GM20000 (cell line): ENCODE data around the gene LRRC25.

Experiments
- DNase-seq: peaks from one replicate; pipeline ENCODE4 v3.0.0; 2012; ENCODE audit warnings: low spot score
- TF ChIP-seq, protein P1 (sequence below): IDR thresholded peaks from 2 replicates; pipeline ENCODE4 v1.5.1; 2012; ENCODE audit warnings: mild to moderate bottlenecking, control low read depth; ENCODE audit errors: extremely low read depth, missing control alignments

LRRC25 gene

DNA sequence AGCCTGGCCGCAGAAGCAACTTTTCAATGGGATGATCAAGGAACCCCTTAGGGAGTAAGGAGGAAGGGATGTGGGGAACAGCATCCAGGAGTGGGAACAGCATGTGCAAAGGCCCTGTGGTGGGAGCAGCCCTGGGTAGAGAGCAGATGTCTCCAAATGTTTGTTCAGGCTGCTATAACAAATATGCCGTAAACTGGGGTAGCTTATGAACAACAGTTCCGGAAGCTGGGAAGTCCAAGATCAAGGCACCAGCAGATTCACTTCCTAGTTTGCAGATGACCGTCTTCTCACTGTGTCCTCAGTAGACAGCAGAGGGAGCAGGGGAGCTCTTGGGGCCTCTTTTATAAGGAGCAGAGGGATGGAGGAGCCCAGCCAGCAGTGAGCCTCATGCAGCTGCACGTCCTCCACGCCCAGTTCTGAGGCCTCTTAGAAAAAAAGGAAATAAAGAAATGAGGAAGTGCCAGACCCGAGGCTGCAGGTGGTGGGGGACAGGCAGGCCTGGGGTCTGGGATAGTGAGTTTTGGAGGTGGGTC is 4.2 kb upstream of the LRRC25 start:
- peak; percentile 73 for DNase-seq
- TF ChIP-seq, protein P1, sequence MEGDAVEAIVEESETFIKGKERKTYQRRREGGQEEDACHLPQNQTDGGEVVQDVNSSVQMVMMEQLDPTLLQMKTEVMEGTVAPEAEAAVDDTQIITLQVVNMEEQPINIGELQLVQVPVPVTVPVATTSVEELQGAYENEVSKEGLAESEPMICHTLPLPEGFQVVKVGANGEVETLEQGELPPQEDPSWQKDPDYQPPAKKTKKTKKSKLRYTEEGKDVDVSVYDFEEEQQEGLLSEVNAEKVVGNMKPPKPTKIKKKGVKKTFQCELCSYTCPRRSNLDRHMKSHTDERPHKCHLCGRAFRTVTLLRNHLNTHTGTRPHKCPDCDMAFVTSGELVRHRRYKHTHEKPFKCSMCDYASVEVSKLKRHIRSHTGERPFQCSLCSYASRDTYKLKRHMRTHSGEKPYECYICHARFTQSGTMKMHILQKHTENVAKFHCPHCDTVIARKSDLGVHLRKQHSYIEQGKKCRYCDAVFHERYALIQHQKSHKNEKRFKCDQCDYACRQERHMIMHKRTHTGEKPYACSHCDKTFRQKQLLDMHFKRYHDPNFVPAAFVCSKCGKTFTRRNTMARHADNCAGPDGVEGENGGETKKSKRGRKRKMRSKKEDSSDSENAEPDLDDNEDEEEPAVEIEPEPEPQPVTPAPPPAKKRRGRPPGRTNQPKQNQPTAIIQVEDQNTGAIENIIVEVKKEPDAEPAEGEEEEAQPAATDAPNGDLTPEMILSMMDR, result peak; percentile 39

DNA sequence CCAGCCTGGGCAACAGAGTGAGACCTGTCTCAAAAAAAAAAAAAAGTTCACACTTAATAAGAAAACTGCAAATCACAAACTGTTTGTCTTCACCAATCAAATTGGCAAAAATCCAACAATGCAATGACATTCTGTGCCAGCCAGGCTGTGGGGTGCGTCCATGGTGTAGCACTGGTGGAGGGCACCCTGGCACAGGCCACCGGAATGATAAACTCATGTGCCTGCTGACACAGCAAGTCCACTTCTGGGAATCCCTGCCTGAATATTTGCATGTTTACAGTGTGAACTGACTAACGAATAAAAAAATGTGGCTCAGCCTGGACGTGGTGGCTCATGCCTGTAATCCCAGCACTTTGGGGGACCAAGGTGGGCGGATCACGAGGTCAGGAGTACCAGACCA is 1.6 kb upstream of the LRRC25 start:
- DNase-seq, result no peak
- TF ChIP-seq, protein P1, result no peak

DNA sequence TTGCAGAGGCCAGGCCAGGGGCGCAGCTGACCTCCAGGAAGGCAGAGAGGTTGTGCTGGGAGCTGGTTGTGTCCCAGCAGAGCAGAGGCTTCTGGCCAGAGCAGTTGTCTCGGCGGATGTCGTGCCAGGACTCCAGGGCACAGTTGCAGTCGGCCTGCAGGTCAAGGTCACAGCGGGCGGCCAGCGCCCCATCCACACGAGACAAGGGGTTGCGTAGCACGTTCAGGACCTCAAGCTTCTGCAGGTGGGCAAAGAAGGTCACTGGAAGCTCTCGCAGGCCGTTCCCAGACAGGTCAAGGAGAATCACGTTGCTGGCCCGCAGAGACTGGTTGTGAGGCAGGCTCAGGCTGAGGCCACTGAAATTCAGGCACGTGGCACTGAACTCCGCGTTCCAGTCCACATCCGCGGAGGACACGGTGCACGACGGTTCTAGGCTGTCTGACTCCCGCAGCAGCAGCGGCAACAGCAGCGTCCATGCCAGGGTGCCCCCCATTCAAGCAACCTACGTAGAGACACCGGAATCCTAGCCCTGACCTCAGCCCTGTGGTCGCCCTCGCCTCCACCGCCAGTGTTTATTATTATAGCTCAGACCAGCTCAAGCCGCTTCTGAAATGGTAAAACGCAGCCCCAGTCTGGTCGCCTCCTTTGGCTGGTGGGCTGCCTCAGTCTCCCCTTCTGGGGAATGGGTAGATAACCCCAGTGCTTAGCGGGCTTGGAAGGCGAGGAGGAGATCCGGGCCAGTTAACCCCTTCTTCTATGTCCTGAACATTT is 766 bp downstream of the LRRC25 start:
- TF ChIP-seq, protein P1, result no peak
- DNase-seq, result no peak

GRCh38 chr19:18393836-18394235 is 3.6 kb downstream of the LRRC25 start:
- TF ChIP-seq, protein P1, result no peak
- no peak for DNase-seq

DNA sequence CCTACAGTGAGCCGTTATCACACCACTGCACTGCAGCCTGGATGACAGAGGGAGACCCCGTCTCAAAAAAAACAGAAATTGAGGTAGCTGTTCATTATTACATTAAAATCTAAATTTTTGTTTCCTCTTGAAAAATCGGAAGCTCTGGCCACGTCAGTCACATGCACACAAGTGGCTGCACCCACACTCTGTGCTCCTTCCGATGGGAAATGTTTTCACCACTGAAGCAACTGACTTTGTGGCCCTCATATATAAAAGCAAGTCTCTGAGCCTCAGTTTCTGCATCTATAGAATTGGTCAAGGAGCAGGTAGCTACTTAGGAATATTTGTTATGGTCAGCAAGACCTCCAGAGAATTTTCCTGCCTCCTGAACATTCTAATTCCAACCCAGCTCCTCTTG is 4.5 kb downstream of the LRRC25 start:
- DNase-seq, result no peak
- TF ChIP-seq, protein P1, result no peak

DNA sequence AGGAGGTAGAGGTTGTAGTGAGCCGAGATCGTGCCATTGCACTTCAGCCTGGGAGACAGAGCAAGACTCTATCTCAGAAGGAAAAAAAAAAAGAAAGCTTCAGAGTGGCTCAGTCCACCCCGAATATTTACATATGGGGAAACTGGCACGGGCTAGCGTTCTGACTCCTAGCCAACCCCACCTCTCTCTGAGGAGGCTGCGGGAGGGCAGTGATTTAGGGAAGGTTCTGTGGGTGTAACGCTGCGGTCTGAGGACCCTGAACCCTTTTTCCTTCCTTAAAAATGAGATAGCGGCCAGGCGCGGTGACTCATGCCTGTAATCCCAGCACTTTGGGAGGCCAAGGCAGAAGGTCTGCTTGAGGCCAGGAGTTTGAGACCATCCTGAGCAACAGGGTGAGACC is 5.0 kb downstream of the LRRC25 start:
- TF ChIP-seq, protein P1, result no peak
- DNase-seq, result no peak

- no peak for DNase-seq
- TF ChIP-seq, protein P1, result no peak
Observed at GRCh38 chr19:18391509-18392075, 5.8 kb downstream of the LRRC25 start.
